IMR-90 (cell line): Measurements from ENCODE around the gene VEGFA. TPM values are rescaled to one million over a fixed set of nuclear protein-coding genes. Genes with fewer than 3 reads are reported as not detected.

Experiments
- ATAC-seq: fragments of 200-7000 bp; cut with Tn5 transposase; 2 replicates; pipeline ENCODE4 v1.9.1; 2020; ENCODE audit warnings: low read depth, mild to moderate bottlenecking, moderate library complexity
- BruUV-seq: library from RNA; stranded (reverse); fragments of 400-500 nt; replicated peaks from 2 replicates; lab custom pipeline; 2021; lab: Mats Ljungman, UMichigan
- CTCF ChIA-PET: fragments of 300-600 bp; formaldehyde crosslinking; extraction: SDS; loops from one replicate; lab custom pipeline; 2021; ENCODE audit warnings: antibody characterized with exemption; lab: Yijun Ruan, JAX
- POLR2A ChIA-PET: fragments of 300-600 bp; sonication (Branson Sonifier 250); formaldehyde crosslinking; loops from one replicate; lab custom pipeline; 2022; ENCODE audit warnings: antibody characterized with exemption; ENCODE audit not compliant: unreplicated experiment; lab: Charles Lee
- DNase-seq: peaks from one replicate; pipeline ENCODE4 v3.0.0; 2013
- H2AFZ ChIP-seq: replicated peaks from 2 replicates; pipeline ENCODE3; 2013; ENCODE audit warnings: low read length, mild to moderate bottlenecking; ENCODE audit not compliant: poor library complexity
- H2AK5ac ChIP-seq: 2 replicates; pipeline ENCODE4 v1.6.1; 2013; ENCODE audit warnings: low read depth, low read length, inconsistent platforms
- H2AK9ac ChIP-seq: replicated peaks from 2 replicates; pipeline ENCODE3; 2013; ENCODE audit warnings: mild to moderate bottlenecking, low read depth, low read length, moderate library complexity; ENCODE audit not compliant: poor library complexity
- H2BK120ac ChIP-seq: 2 replicates; pipeline ENCODE4 v1.6.1; 2013; ENCODE audit warnings: low read depth, low read length, inconsistent platforms
- H2BK15ac ChIP-seq: 3 replicates; pipeline ENCODE4 v1.6.1; 2013; ENCODE audit warnings: low read depth, low read length, inconsistent platforms
- H2BK20ac ChIP-seq: 2 replicates; pipeline ENCODE4 v1.6.1; 2013; ENCODE audit warnings: low read depth, mild to moderate bottlenecking, inconsistent platforms, low read length, moderate library complexity
- H2BK5ac ChIP-seq: 2 replicates; pipeline ENCODE4 v1.6.1; 2013; ENCODE audit warnings: mild to moderate bottlenecking, low read depth, low read length, inconsistent platforms; ENCODE audit not compliant: poor library complexity, severe bottlenecking
- H3K14ac ChIP-seq: replicated peaks from 2 replicates; pipeline ENCODE4 v1.6.1; 2013; ENCODE audit warnings: low read depth, low read length, inconsistent platforms
- H3K18ac ChIP-seq: 2 replicates; pipeline ENCODE4 v1.6.1; 2013; ENCODE audit warnings: low read depth, low read length, control low read depth
- H3K23ac ChIP-seq: 2 replicates; pipeline ENCODE4 v1.6.1; 2013; ENCODE audit warnings: low read depth, low read length, inconsistent platforms
- H3K27ac ChIP-seq: 2 replicates; pipeline ENCODE4 v1.5.1; 2013; ENCODE audit warnings: mild to moderate bottlenecking, control low read depth, low read length; ENCODE audit not compliant: insufficient read depth
- H3K27me3 ChIP-seq: 2 replicates; pipeline ENCODE4 v1.6.1; 2013; ENCODE audit warnings: low read length; ENCODE audit not compliant: control insufficient read depth, insufficient read depth
- H3K36me3 ChIP-seq: 2 replicates; pipeline ENCODE4 v1.6.1; 2013; ENCODE audit warnings: low read length, mixed read lengths; ENCODE audit not compliant: control insufficient read depth, insufficient read depth
- H3K4ac ChIP-seq: 2 replicates; pipeline ENCODE4 v1.6.1; 2013; ENCODE audit warnings: low read depth, low read length, inconsistent platforms
- H3K4me1 ChIP-seq: 2 replicates; pipeline ENCODE4 v1.6.1; 2013; ENCODE audit warnings: low read length, mixed read lengths; ENCODE audit not compliant: control insufficient read depth, insufficient read depth
- H3K4me2 ChIP-seq: 2 replicates; pipeline ENCODE4 v1.6.1; 2013; ENCODE audit warnings: low read depth, mild to moderate bottlenecking, control low read depth, low read length, moderate library complexity
- H3K4me3 ChIP-seq: 2 replicates; pipeline ENCODE4 v1.5.1; 2013; ENCODE audit warnings: low read depth, mild to moderate bottlenecking, control low read depth, low read length, moderate library complexity; ENCODE audit not compliant: insufficient read depth
- H3K56ac ChIP-seq: 2 replicates; pipeline ENCODE4 v1.6.1; 2013; ENCODE audit warnings: low read length, inconsistent platforms; ENCODE audit not compliant: insufficient read depth; ENCODE audit errors: extremely low read depth
- H3K79me1 ChIP-seq, 2 experiments: 2 replicates each; pipeline ENCODE4 v1.6.1; 2013; ENCODE audit warnings: low read length in 2 of 2, inconsistent platforms in 1 of 2, low read depth in 1 of 2
- H3K9ac ChIP-seq: 2 replicates; pipeline ENCODE4 v1.6.1; 2013; ENCODE audit warnings: low read depth, low read length, control low read depth
- H3K9me1 ChIP-seq: 2 replicates; pipeline ENCODE4 v1.6.1; 2013; ENCODE audit warnings: low read length, inconsistent platforms; ENCODE audit not compliant: insufficient read depth
- H3K9me3 ChIP-seq: 2 replicates; pipeline ENCODE4 v1.6.1; 2013; ENCODE audit warnings: low read length; ENCODE audit not compliant: control insufficient read depth, insufficient read depth
- H4K20me1 ChIP-seq: 2 replicates; pipeline ENCODE4 v1.6.1; 2013; ENCODE audit warnings: low read length, inconsistent platforms; ENCODE audit not compliant: insufficient read depth
- H4K5ac ChIP-seq: 2 replicates; pipeline ENCODE4 v1.6.1; 2013; ENCODE audit warnings: mild to moderate bottlenecking, low read depth, low read length, control low read depth
- H4K8ac ChIP-seq, 2 experiments: 2 replicates each; pipeline ENCODE4 v1.6.1; 2013; ENCODE audit warnings: low read depth in 2 of 2, low read length in 2 of 2, control low read depth in 1 of 2, inconsistent platforms in 1 of 2
- H4K91ac ChIP-seq: 2 replicates; pipeline ENCODE4 v1.6.1; 2013; ENCODE audit warnings: low read depth, low read length, inconsistent platforms; ENCODE audit not compliant: insufficient read depth
- BHLHE40 ChIP-seq: fragments of 150-350 bp; IDR thresholded peaks from 2 replicates; pipeline ENCODE4 v1.6.1; 2016; ENCODE audit warnings: mild to moderate bottlenecking, low read depth, low read length
- CEBPB ChIP-seq: IDR thresholded peaks from 2 replicates; pipeline ENCODE4 v1.6.1; 2012; ENCODE audit warnings: low read depth, low read length, improper control_type of control experiment
- CHD1 ChIP-seq: IDR thresholded peaks from 2 replicates; pipeline ENCODE4 v1.6.1; 2012; ENCODE audit warnings: low read depth, low read length, improper control_type of control experiment
- CTCF ChIP-seq: conservative IDR thresholded peaks from 2 replicates; pipeline ENCODE4 v1.5.1; 2012; ENCODE audit warnings: mild to moderate bottlenecking, low read depth, low read length, improper control_type of control experiment
- ELK1 ChIP-seq: fragments of 150-350 bp; IDR thresholded peaks from 2 replicates; pipeline ENCODE4 v1.6.1; 2016; ENCODE audit warnings: low read depth, mild to moderate bottlenecking, low read length, moderate library complexity, borderline replicate concordance
- FOS ChIP-seq: fragments of 150-350 bp; IDR thresholded peaks from 2 replicates; pipeline ENCODE4 v1.6.1; 2016; ENCODE audit warnings: low read depth, low read length
- MAFK ChIP-seq: IDR thresholded peaks from 2 replicates; pipeline ENCODE4 v1.6.1; 2012; ENCODE audit warnings: low read depth, low read length, improper control_type of control experiment
- MAZ ChIP-seq: IDR thresholded peaks from 2 replicates; pipeline ENCODE4 v1.6.1; 2012; ENCODE audit warnings: low read depth, mild to moderate bottlenecking, low read length, improper control_type of control experiment, moderate library complexity, borderline replicate concordance
- MXI1 ChIP-seq: IDR thresholded peaks from 2 replicates; pipeline ENCODE4 v1.6.1; 2012; ENCODE audit warnings: low read depth, mild to moderate bottlenecking, low read length, moderate library complexity, borderline replicate concordance
- NFE2L2 ChIP-seq: fragments of 150-350 bp; IDR thresholded peaks from 2 replicates; pipeline ENCODE4 v1.6.1; 2016; ENCODE audit warnings: low read depth, mild to moderate bottlenecking, low read length
- POLR2A ChIP-seq: IDR thresholded peaks from 2 replicates; pipeline ENCODE4 v1.6.1; 2012; ENCODE audit warnings: mild to moderate bottlenecking, low read depth, low read length
- RAD21 ChIP-seq: IDR thresholded peaks from 2 replicates; pipeline ENCODE4 v1.6.1; 2012; ENCODE audit warnings: low read length, improper control_type of control experiment
- RCOR1 ChIP-seq: IDR thresholded peaks from 2 replicates; pipeline ENCODE4 v1.6.1; 2012; ENCODE audit warnings: mild to moderate bottlenecking, low read length, improper control_type of control experiment; ENCODE audit not compliant: insufficient replicate concordance
- RFX5 ChIP-seq: IDR thresholded peaks from 2 replicates; pipeline ENCODE4 v1.8.0; 2012; ENCODE audit warnings: low read depth, mild to moderate bottlenecking, low read length, moderate library complexity
- SMC3 ChIP-seq: fragments of 150-350 bp; IDR thresholded peaks from 2 replicates; pipeline ENCODE4 v1.6.1; 2016; ENCODE audit warnings: low read depth, mild to moderate bottlenecking, antibody characterized with exemption, low read length, moderate library complexity
- WGBS, 2 experiments: methylation state at CpG; one replicate each; pipeline versions ENCODE4 v1.1.5 to v1.1.7; 2013; ENCODE audit warnings: missing lambda C conversion rate in 2 of 2; ENCODE audit not compliant: insufficient read length in 1 of 2; ENCODE audit errors: extremely low coverage in 2 of 2; 5-methylcytosine and 5-hydroxymethylcytosine counted together
- dilution Hi-C: fragments of 300-500 bp; cut with HindIII; formaldehyde crosslinking; loops from one replicate; pipeline ENCODE4 v1.14.3; 2018; ENCODE audit warnings: low sequenced_read_pairs; ENCODE audit not compliant: unreplicated experiment
- in situ Hi-C: fragments of 300-500 bp; cut with MboI; formaldehyde crosslinking; loops from 3 replicates; pipeline ENCODE4 v1.14.3; 2019; ENCODE audit warnings: low sequenced_read_pairs, inconsistent platforms, mixed read lengths
- intact Hi-C: fragments of 100-400 bp; cut with micrococcal nuclease; formaldehyde crosslinking; loops from 2 replicates; pipeline ENCODE4 v1.10.0; 2022
- polyA plus RNA-seq, 3 experiments: library from polyadenylated mRNA; depleted of rRNA; stranded (reverse); fragments of >200 nt; gene quantifications; 2 replicates each; pipeline ENCODE4 v1.2.3, GENCODE V29; 2012; ENCODE audit warnings: low replicate concordance in 1 of 3
- total RNA-seq: library from RNA; depleted of rRNA; stranded (reverse); fragments of >200 nt; gene quantifications from 2 replicates; pipeline ENCODE4 v1.2.3, GENCODE V29; 2012

Gene VEGFA
- total and polyA plus RNA-seq, 2 of the 4 experiments (the other 2 are of a cell fraction): 190 to 234 TPM

GRCh38 chr6:43800298-43800623 is 30.2 kb downstream of the VEGFA start:
- CTCF ChIA-PET: no interaction called here
- peak overlapping the region; percentile 19; the same call in 1 of the 3 replicates for H2BK15ac ChIP-seq
- H2AFZ ChIP-seq: no peak overlapping the region
- H3K4me3 ChIP-seq: no peak overlapping the region
- H3K36me3 ChIP-seq: no peaks in the 10 kb centered on the region
- H2BK120ac ChIP-seq: no peak overlapping the region; the same call in 1 of the 2 replicates
- no peak overlapping the region for H2AK9ac ChIP-seq
- H3K4ac ChIP-seq: 0 out of 2 replicates have a peak overlapping the region, but pooled peaks have one; percentile 10
- intact Hi-C loops: no loop called here
- H4K8ac ChIP-seq: no peak overlapping the region
- H2BK5ac ChIP-seq: no peak overlapping the region
- H3K9me3 ChIP-seq: no peaks in the 10 kb centered on the region
- H3K18ac ChIP-seq: no peak overlapping the region
- no TSS peak for BruUV-seq
- no peak overlapping the region for H3K27ac ChIP-seq
- H4K5ac ChIP-seq: no peak overlapping the region
- H3K9ac ChIP-seq: no peak overlapping the region
- ATAC-seq (no peak), DNase-seq (no peak)
- TF ChIP-seq RAD21 (no peak), CTCF (no peak), BHLHE40 (no peak), NFE2L2 (no peak), MAZ (no peak), ELK1 (no peak), FOS (no peak), POLR2A (no peak), MAFK (no peak), RFX5 (no peak), CEBPB (no peak), MXI1 (no peak), CHD1 (no peak), RCOR1 (no peak), SMC3 (no peak)
- dilution Hi-C loops: no loop called here
- no peak overlapping the region for H4K91ac ChIP-seq
- no peak overlapping the region for H3K14ac ChIP-seq
- peaks cover 15% of the 10 kb centered on the region for H3K9me1 ChIP-seq
- H3K4me1 ChIP-seq: peaks cover 30% of the 10 kb centered on the region
- H2AK5ac ChIP-seq: peak overlapping the region; percentile 74
- no peak overlapping the region for H3K4me2 ChIP-seq
- H3K27me3 ChIP-seq: 0 out of 2 replicates have a peak, but pooled peaks cover 1% of the 10 kb centered on the region
- no peaks in the 10 kb centered on the region for H3K79me1 ChIP-seq
- H4K20me1 ChIP-seq: no peaks in the 10 kb centered on the region
- no peak overlapping the region for H2BK20ac ChIP-seq
- POLR2A ChIA-PET: no interaction called here
- in situ Hi-C loops: no loop called here
- H3K56ac ChIP-seq: no peak overlapping the region
- WGBS, 2 experiments: 100% methylated on average over 1 of the region's 3 CpGs; no CpG with 5 or more reads in 1 of the 2 experiments
- no peak overlapping the region for H3K23ac ChIP-seq
